Coronary artery (tissue), 2 donors: ENCODE data around the gene DHCR24.

Source experiments
- DNase-seq: peaks from one replicate; pipeline ENCODE4 v3.0.0-alpha.2; 2017; ENCODE audit warnings: low spot score
- H3K27ac ChIP-seq, 2 donors: fragments of 200-600 bp; sonication (generic); one replicate each; pipeline ENCODE4 v1.5.1; 2016 to 2019
- H3K4me3 ChIP-seq: fragments of 200-600 bp; sonication (generic); 2 replicates; pipeline ENCODE4 v1.5.1; 2016; ENCODE audit warnings: mild to moderate bottlenecking, moderate library complexity
- CTCF ChIP-seq: fragments of 200-600 bp; sonication (generic); IDR thresholded peaks from one replicate; pipeline ENCODE4 v1.5.1; 2019; ENCODE audit warnings: antibody characterized with exemption

Gene DHCR24

GRCh38 chr1:54803761-54804470 is 83.1 kb downstream of the DHCR24 start:
- Histone ChIP-seq H3K27ac (no peak overlapping the region), H3K4me3 (no peak overlapping the region)
- DNase-seq = no peak
- no peak for TF ChIP-seq CTCF

GRCh38 chr1:54800899-54801759 is 85.9 kb downstream of the DHCR24 start, which contains the start of gene TTC22:
Gene TTC22, minus strand, starts transcription at chr1:54801323. Its CDS starts 160 bp downstream, at chr1:54801163.
- no peak for DNase-seq
- peak within 1 kb of the TSS; percentile 63 for H3K4me3 ChIP-seq
- H3K27ac ChIP-seq = no peak within 1 kb of the TSS
- no peak for TF ChIP-seq CTCF

GRCh38 chr1:54800041-54800898 is 86.7 kb downstream of the DHCR24 start:
- Histone ChIP-seq H3K4me3 (peak overlapping the region; percentile 63), H3K27ac (no peak overlapping the region)
- DNase-seq = no peak
- no peak for TF ChIP-seq CTCF
